Ureter (tissue), 1 donor: ENCODE measurements around the gene TMEM198. TPM values are rescaled to one million over a fixed set of nuclear protein-coding genes. Genes with fewer than 3 reads are reported as not detected.
A peak's percentile ranks its signal among the peaks of the same experiment; 100 is the strongest.

ENCODE experiments used
- DNase-seq: peaks from one replicate; pipeline ENCODE4 v3.0.0-alpha.2; 2020; ENCODE audit warnings: low spot score
- total RNA-seq: library from RNA; stranded (reverse); gene quantifications from one replicate; pipeline ENCODE4 v1.2.4, GENCODE V29; 2023
- donor health status: DM: yes; HTN: yes; CAD: no.

The TMEM198 gene
- total RNA-seq, 1 donor from 2014 or later = 6.0 TPM

- DNase-seq = no peak
Observed at GRCh38 chr2:219525533-219526232, 18.1 kb upstream of the TMEM198 start.

DNA sequence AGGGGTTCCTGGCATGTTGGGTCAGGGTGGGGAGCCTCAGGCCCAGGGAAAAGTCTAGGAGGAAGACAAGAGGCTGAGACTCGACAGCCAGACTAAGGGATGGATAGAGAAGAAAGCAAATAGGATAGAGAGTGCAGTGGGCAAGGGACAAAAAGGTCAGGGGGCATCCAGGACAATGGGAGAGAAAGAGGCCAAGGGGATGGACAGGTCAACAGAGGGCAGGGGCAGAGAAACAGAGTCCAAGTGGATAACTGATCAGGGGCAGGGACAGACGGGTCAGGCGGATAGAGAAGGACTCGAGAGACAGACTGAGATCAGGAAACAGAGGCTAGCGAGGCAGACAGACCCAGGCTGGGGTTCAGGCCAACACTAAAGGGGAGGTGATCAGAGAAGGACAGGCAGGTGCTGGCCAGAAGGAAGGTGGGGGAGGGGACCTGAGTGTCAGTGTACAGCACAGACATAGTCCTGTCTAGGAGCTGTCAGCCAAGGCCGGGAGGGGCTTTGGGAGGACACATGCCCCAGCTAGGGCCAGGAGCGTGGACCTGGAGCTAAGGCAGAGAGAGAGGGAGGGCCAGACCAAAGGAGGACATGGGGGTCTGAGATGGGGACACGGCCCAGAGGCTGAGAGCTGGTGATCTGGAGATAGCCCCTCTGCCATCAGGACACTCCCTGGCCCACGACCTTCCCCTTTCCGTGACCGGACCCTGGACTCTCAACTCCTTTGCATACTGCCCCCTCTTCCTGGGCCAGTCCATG, 17.3 kb upstream of the TMEM198 start:
- no peak for DNase-seq

GRCh38 chr2:219527076-219527394, 16.8 kb upstream of the TMEM198 start:
- no peak for DNase-seq

DNA sequence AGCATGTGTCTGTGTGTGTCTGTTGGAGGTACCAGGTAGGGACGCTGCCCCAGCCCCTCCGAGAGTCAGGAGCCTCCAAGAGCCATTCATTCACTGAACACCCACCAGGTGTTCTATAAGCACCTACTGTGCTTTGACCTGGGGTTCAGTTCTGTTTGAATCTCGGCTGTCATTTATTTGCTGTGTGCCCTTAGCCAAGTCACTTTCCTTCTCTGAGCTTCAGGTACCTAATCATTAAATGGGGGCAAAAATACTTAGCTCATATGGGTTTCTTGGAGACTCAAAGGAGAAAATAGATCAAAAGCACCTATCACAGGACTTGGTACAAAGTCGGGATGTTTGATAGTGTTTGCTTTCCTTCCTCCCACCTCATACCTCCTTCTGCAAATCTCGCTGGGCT, 16.4 kb upstream of the TMEM198 start:
- DNase-seq = no peak

DNA sequence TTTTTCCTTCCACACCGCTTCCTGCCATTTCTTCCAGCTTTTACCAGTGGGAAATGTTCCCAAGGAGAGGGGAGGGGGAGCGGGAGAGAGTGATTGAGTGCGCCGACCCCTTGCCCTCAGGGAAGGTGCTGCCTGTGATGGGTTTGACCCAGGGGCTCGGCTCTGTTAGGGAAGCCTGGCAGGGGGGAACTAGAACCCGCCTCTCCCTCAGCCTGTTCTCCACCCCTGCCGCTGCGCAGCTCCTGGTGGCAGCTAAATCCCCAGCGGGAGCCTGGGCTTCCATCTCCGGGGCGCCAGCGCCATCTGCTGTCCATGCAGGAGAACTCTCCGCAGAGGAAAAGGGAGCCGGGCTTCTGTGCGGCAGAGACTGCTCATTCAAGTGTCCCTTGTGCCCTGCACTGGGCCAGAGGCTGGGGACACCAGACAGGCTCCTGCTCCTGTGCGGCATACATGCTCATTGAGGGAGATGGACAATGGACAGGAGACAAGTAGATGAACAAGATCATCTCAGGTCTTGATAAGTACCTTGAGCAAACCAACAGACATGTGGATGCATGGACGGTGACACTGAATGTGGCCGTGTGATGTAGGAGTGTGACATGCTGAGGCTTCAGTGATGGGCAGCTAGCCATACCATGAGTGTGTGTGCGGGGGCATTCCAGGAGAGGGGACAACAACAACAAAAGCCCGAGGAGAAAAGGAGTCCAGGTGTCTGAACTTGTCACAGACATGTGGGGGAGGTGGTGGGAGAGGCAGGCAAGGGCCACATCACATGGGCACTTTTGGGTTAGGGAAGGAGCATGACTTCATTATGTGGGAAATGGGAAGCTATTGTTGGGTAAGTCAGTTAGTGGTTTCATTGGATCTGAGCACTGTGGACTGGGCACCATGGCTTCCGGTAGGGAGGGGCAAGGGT, 13.5 kb upstream of the TMEM198 start:
- peak; percentile 91 for DNase-seq

DNA sequence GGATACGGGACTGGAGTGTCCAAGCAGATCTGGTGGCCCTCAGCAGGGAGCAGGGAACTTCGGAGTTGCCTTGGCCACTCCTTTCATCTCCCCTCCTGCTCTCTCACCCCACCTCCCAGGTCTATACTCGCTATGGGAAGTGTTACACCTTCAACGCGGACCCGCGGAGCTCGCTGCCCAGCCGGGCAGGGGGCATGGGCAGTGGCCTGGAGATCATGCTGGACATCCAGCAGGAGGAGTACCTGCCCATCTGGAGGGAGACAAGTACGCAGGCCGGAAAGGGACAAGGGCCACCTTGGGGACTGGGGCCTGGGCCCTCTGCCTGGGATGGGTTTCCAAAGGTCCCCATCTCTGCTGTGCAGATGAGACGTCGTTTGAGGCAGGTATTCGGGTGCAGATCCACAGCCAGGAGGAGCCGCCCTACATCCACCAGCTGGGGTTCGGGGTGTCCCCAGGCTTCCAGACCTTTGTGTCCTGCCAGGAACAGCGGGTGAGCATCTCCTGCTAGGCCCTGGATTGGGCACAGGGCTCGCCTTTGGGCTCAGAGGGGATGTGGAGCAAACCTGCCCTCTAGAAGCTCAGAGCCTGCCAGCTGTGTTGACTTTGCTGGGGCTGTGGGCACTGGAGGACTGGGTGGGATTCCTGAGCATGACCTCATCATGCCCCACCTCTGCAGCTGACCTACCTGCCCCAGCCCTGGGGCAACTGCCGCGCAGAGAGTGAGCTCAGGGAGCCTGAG, 12.0 kb upstream of the TMEM198 start:
- no peak for DNase-seq

- no peak for DNase-seq
Observed at GRCh38 chr2:219532378-219532649, 11.5 kb upstream of the TMEM198 start.

DNA sequence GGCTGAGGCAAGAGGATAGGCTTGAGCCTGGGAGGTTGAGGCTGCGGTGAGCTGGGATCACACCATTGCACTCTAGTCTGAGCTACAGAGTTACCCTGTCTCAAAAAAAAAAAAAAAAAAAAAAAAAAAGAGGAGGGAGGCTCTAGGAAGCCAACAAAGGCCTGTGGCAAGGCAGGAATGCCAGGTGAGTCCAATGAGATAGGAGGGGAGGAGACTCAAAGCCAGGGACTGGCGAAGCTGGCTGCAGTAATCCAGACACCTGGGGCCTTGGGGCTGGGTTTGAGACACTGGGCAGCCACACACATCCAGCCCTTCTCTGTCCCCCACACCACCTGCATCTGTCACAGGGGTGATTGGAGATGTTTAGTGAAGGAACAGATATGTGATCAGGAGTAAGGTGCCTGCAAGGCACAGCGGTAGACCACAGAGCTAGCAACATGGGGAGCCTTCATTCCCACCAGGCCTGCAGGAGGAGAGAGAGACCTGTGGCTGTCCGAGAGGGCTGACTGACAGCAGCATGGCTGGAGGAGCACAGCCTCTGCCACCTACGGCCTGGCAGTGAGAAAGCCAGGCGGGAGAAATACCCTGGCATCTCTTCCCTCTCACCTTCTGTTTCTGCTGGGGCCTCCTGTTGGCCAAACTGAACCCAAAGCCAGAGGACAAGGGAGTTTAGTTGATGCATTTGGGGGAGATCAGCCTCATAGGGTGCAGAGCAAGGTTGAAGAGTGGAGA, 9.7 kb upstream of the TMEM198 start:
- DNase-seq = no peak

- no peak for DNase-seq
Observed at GRCh38 chr2:219536425-219536824, 7.4 kb upstream of the TMEM198 start.

DNA sequence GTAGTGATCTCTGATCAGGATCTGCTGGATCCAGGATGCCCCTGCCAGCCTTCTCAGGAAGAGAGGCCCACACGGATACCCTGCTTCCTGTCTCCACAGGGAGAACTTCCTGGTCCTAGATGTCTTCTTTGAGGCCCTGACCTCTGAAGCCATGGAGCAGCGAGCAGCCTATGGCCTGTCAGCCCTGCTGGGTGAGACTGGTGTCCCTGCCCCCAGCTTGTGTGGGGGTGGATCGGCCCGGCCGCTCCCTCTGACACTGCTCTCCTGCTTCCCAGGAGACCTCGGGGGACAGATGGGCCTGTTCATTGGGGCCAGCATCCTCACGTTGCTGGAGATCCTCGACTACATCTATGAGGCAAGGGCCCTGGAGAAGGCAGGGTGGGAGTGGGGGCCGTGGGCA, 6.9 kb upstream of the TMEM198 start:
- no peak for DNase-seq

- DNase-seq = no peak
Observed at GRCh38 chr2:219537657-219538488, 6.0 kb upstream of the TMEM198 start.

DNA sequence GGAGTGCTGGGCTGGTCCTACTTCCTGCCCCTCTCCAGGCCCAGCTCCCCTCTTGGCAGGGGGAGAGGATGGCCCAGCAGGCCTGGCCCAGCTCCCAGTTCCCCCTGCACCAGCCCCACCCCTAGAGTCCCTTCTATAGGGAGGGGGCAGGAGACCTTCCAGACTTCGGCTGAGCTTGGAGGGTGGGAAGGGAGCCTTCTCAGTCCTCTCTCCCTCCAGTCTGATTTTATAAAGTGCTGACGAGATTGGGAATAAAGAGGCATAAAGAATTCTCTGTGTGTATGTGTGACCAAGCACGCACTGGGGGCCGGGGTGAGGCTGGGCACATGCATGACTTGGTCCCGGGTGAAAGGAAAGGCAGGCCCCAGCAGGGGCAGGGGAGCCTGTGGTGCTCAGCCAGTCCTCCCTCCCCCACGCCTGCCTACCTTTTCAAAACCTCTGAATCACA, 5.3 kb upstream of the TMEM198 start:
- no peak for DNase-seq

DNA sequence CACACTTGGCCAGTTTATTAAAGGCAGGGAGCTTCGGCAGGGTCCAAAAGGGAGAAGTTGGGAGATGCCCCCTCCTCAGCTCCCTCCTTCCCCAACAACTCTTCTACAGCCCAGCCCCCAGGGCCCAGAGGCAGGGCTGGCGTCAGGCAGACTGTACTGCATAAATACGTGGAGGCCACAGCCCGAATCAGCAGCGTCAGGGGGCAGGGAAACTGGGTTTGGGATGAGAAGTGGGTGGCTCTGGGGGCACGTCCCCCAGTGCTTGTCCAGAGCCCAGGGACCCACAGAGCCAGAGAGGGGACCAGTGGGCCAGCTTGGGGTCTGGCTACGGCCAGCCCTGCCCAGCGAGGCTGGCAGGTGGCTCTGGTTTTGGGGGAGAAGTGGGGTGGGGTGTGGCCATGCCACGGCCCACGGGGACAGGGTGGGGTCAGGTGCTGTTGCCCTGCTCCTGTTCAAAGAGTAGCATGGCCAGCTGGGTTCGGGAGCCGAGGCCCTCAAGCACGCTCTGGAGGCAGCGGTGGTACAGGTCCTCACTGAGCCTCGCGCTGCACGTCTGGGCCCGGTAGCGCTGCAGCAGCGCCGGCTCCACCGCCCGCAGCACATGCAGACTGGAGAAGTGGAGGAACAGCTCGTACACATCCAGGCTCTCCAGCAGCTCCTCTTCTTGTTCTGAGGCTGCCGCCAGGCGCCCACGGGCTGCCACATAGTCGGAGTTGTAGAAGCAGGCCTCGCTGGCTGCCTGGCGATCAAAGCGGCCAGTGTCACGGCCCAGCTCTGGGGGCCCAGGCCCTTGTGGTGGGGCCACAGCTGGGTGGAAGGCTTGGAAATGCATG, 4.7 kb upstream of the TMEM198 start:
- DNase-seq = no peak

GRCh38 chr2:219539926-219540678, 3.7 kb upstream of the TMEM198 start:
- no peak for DNase-seq

- DNase-seq = no peak
Observed at GRCh38 chr2:219540784-219541504, 2.9 kb upstream of the TMEM198 start.

DNA sequence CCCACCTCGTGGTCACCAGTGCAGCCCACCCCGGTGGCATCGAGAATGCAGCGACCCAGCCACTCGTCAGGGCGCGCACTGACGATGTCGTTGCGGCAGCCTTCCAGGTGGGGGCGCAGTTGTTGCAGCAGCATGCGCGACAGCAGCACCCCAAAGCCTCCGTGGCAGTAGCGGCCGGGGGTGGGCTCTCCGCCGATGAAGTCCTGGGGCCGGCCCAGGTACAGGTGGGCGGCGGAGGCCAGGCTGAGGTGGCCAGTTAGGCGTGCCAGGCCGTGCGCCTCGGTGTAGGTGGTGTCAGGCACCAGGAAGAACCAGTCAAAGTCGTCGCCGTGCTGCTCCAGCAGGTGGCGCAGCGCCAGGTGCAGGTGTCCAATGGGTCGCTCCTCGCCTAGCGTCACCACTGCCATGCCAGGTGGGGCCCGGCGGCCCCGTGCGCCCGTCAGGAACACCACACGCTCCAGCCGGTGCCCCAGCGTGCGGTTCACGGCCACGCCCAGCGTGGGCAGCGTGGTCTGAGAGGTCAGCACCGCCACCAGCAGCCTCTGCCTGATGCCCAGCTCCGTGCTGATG, 2.1 kb upstream of the TMEM198 start:
- DNase-seq = peak; percentile 88

DNA sequence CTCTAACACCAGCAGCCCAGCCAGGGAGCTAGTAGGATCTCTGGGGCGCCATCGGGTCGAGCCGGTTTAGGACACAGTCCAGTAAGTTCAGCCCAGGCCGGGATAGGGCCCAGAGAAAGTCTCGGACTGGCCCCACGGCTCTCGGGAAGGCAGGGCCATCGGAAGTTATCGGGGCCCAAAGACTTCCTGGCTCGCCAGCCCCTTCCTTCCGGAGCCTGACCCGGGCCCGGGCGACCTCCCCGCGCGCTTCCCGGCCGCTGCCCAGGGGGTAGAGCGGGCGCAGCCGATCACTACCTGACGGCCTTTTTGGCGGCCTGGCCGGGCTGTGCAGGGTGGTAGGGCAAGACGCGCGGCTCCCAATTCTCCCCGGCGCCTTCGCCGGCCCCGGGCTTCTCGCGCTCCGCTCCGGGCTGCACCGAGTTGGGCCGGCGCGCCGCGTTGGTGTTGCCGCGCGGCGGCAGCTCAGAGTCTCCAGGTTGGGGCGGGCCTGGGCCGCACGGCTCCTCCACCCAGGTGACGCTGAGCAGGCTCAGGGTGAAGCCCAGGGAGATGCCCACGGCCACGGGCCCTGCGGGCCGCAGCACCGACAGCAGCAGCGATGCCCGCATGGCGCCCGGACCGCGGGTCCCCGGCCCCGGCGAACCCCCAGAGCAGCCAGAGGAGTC, 765 bp upstream of the TMEM198 start:
- peak; percentile 58 for DNase-seq
